Neural progenitor cell (in vitro differentiated cells): ENCODE data around the gene PRKCE.

Experiments
- CTCF ChIP-seq: fragments of 200-600 bp; sonication (generic); IDR thresholded peaks from 2 replicates; pipeline ENCODE4 v1.5.1; 2017; ENCODE audit warnings: antibody characterized with exemption, mild to moderate bottlenecking
- EZH2 ChIP-seq: fragments of 200-600 bp; sonication (generic); IDR thresholded peaks from 2 replicates; pipeline ENCODE4 v1.6.1; 2017; ENCODE audit warnings: antibody characterized with exemption, mild to moderate bottlenecking, moderate library complexity

DNA sequence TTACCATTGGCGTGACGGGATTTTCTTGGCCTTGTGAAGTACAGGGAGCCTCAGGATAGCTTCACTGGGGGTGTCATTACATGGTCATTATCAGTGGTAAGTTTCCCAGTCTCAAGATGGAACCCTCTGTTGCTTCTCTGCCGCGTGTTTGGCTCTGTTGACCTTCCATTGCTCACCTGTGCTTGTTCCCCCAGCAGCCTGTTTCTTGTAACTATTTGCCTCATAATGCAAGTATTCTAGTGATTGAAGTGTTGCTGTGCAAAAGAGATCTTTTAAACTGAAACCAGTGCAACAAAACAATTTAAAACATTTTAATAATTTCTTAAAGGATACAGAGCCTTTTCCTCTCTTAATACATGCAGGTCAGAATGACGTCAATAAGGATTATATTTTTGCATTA, 24.6 kb downstream of the PRKCE start:
- TF ChIP-seq CTCF, result no peak
- no peak for TF ChIP-seq EZH2
